PC-9 (cell line): ENCODE measurements around the gene SMCHD1. TPM values are rescaled to one million over a fixed set of nuclear protein-coding genes. Genes with fewer than 3 reads are reported as not detected.

Source experiments
- BruUV-seq: library from RNA; stranded (reverse); fragments of 400-500 nt; replicated peaks from 2 replicates; lab custom pipeline; 2021; lab: Mats Ljungman, UMichigan
- CTCF ChIA-PET: fragments of 300-600 bp; sonication (Branson Sonifier 250); formaldehyde crosslinking; loops from one replicate; lab custom pipeline; 2022; ENCODE audit warnings: antibody characterized with exemption; lab: Charles Lee
- POLR2A ChIA-PET: fragments of 300-600 bp; sonication (Branson Sonifier 250); formaldehyde crosslinking; loops from one replicate; lab custom pipeline; 2022; ENCODE audit warnings: antibody characterized with exemption; ENCODE audit not compliant: unreplicated experiment; lab: Charles Lee
- DNase-seq, 2 experiments: peaks; one replicate each; pipeline versions ENCODE4 v3.0.0 to v3.0.0-alpha.2; 2015 to 2022; ENCODE audit warnings: mixed read lengths in 1 of 2
- H2AFZ ChIP-seq: fragments of 200-600 bp; sonication (generic); 2 replicates; pipeline ENCODE4 v1.8.1; 2017; ENCODE audit warnings: antibody characterized with exemption
- H3F3A ChIP-seq: fragments of 200-600 bp; sonication (generic); 2 replicates; pipeline ENCODE4 v1.8.1; 2017; ENCODE audit warnings: antibody characterized with exemption, mild to moderate bottlenecking, low read depth; ENCODE audit not compliant: insufficient read depth
- H3K27ac ChIP-seq: fragments of 200-600 bp; sonication (generic); 2 replicates; pipeline ENCODE4 v1.6.1; 2016; ENCODE audit warnings: mixed run types
- H3K27me3 ChIP-seq: fragments of 200-600 bp; sonication (generic); 2 replicates; pipeline ENCODE4 v1.6.1; 2016; ENCODE audit warnings: low read depth, mixed run types; ENCODE audit not compliant: insufficient read depth
- H3K36me3 ChIP-seq: fragments of 200-600 bp; sonication (generic); 2 replicates; pipeline ENCODE4 v1.6.1; 2016; ENCODE audit warnings: low read depth, mixed run types
- H3K4me1 ChIP-seq: fragments of 200-600 bp; sonication (generic); replicated peaks from 2 replicates; pipeline ENCODE4 v1.6.1; 2016; ENCODE audit warnings: mixed run types; ENCODE audit not compliant: insufficient read depth
- H3K4me2 ChIP-seq: fragments of 200-600 bp; sonication (generic); 2 replicates; pipeline ENCODE4 v1.6.1; 2017; ENCODE audit warnings: mixed run types
- H3K4me3 ChIP-seq: fragments of 200-600 bp; sonication (generic); 2 replicates; pipeline ENCODE4 v1.6.1; 2016; ENCODE audit warnings: mixed run types
- H3K79me2 ChIP-seq: fragments of 200-600 bp; sonication (generic); 2 replicates; pipeline ENCODE4 v1.6.1; 2017; ENCODE audit warnings: low read depth, mixed run types
- H3K9me2 ChIP-seq: fragments of 200-600 bp; sonication (generic); 2 replicates; pipeline ENCODE4 v1.8.1; 2017; ENCODE audit warnings: mild to moderate bottlenecking; ENCODE audit not compliant: insufficient read depth
- H3K9me3 ChIP-seq: fragments of 200-600 bp; sonication (generic); 2 replicates; pipeline ENCODE4 v1.8.1; 2016; ENCODE audit warnings: low read depth; ENCODE audit not compliant: insufficient read depth
- H4K20me1 ChIP-seq: fragments of 200-600 bp; sonication (generic); 2 replicates; pipeline ENCODE4 v1.8.1; 2017; ENCODE audit not compliant: insufficient read depth
- CTCF ChIP-seq: fragments of 200-600 bp; sonication (generic); conservative IDR thresholded peaks from 2 replicates; pipeline ENCODE4 v1.6.1; 2017; ENCODE audit warnings: mixed run types, antibody characterized with exemption, mild to moderate bottlenecking, moderate library complexity
- EZH2 ChIP-seq: fragments of 200-600 bp; sonication (generic); IDR thresholded peaks from 2 replicates; pipeline ENCODE4 v1.8.0; 2017; ENCODE audit warnings: antibody characterized with exemption, low read depth
- intact Hi-C: fragments of 100-400 bp; cut with micrococcal nuclease; formaldehyde crosslinking; loops from one replicate; pipeline ENCODE4 v1.10.0; 2022; ENCODE audit not compliant: unreplicated experiment
- total RNA-seq: library from RNA; stranded (reverse); gene quantifications from 2 replicates; pipeline ENCODE4 v1.2.3, GENCODE V29; 2021

Gene SMCHD1
- total RNA-seq, 1 experiment from 2014 or later = 73.7 TPM

DNA sequence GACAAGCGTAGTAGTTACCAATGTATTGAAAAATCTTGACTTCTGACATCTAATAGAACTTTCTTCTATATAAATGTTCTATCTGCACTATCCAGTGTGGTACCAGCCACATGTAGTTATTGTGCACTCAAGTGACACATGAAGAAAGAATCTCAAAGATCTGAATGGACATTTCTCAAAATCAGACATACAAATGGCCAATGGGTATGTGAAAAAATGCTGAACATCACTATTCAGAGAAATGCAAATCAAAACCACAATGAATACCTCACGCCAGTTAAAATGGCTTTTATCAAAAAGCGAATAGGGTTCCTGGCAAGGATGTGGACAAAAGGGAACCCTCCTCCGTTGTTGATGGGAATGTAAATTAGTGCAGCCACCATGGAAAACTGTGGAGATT is 37.5 kb upstream of the SMCHD1 start:
- no peak overlapping the region for H3K4me2 ChIP-seq

DNA sequence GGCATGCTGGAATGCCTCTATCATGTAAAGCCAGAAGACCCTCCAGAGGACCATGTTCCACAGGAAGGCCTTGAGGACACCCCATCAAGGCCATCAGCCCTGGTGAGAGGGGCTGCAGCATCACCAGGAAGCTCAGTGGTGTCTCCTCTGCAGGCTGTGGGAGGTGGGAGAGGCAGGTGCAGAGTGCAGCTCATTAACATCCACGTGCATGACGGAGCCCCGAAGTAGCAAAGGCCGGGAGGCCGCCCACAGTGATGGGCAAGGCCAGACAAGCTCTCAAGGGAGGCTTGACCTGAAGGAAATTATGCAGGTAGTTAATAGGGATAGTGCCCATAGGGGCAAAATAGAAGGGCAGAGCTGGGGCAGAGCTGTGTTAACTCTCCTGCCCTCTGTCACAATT is 30.3 kb upstream of the SMCHD1 start:
- intact Hi-C loops = no loop called here
- Histone ChIP-seq H3K4me3 (no peak overlapping the region), H2AFZ (no peak overlapping the region), H3K27ac (no peak overlapping the region), H3K4me1 (peaks cover 9% of the 10 kb centered on the region; the same call in 1 of the 2 replicates), H3K36me3 (no peaks in the 10 kb centered on the region), H3K27me3 (no peaks in the 10 kb centered on the region), H3K9me3 (no peaks in the 10 kb centered on the region), H3K9me2 (no peaks in the 10 kb centered on the region; the same call in 1 of the 2 replicates), H3K4me2 (no peak overlapping the region), H4K20me1 (no peaks in the 10 kb centered on the region), H3F3A (no peaks in the 10 kb centered on the region), H3K79me2 (no peaks in the 10 kb centered on the region)
- ChIA-PET CTCF (no interaction called here), POLR2A (interaction anchor here (0.6 kb wide), 1 partner anchor 1147 kb away, joined by 3 read pairs; no protein-coding TSS in a partner anchor)
- no peak for DNase-seq
- TF ChIP-seq CTCF = no peak
- no TSS peak for BruUV-seq

More for the DNA sequence above, 37.5 kb upstream of the SMCHD1 start:
- Histone ChIP-seq H2AFZ (no peak overlapping the region), H3K4me1 (no peaks in the 10 kb centered on the region), H3K79me2 (no peaks in the 10 kb centered on the region), H3K27ac (no peak overlapping the region), H4K20me1 (no peaks in the 10 kb centered on the region), H3K9me3 (no peaks in the 10 kb centered on the region), H3K36me3 (peaks cover 23% of the 10 kb centered on the region), H3F3A (0 out of 2 replicates have a peak, but pooled peaks cover 7% of the 10 kb centered on the region), H3K4me3 (no peak overlapping the region), H3K27me3 (no peaks in the 10 kb centered on the region), H3K9me2 (no peaks in the 10 kb centered on the region)
- BruUV-seq = no TSS peak
- intact Hi-C loops = no loop called here
- CTCF ChIA-PET = no interaction called here
- no peak for TF ChIP-seq EZH2
- no peak for TF ChIP-seq CTCF
- POLR2A ChIA-PET = no interaction called here
- no peak for DNase-seq

- ChIA-PET CTCF (no interaction called here), POLR2A (no interaction called here)
- peak in 1 of 2 experiments; percentile 82 for DNase-seq
- Histone ChIP-seq H3K4me2 (0 out of 2 replicates have a peak overlapping the region, but pooled peaks have one; percentile 20), H3K4me3 (no peak overlapping the region), H3K9me2 (no peaks in the 10 kb centered on the region; the same call in 1 of the 2 replicates), H3K79me2 (no peaks in the 10 kb centered on the region), H4K20me1 (no peaks in the 10 kb centered on the region), H3K9me3 (no peaks in the 10 kb centered on the region), H3K4me1 (peaks cover 9% of the 10 kb centered on the region; the same call in 1 of the 2 replicates), H3K27ac (no peak overlapping the region), H3F3A (no peaks in the 10 kb centered on the region), H3K27me3 (no peaks in the 10 kb centered on the region), H2AFZ (no peak overlapping the region), H3K36me3 (no peaks in the 10 kb centered on the region)
- no TSS peak for BruUV-seq
- intact Hi-C loops = no loop called here
- TF ChIP-seq EZH2 (no peak), CTCF (no peak)
Measured at GRCh38 chr18:2627821-2628276, 27.7 kb upstream of the SMCHD1 start.
